Astrocyte of the cerebellum (primary cell): ENCODE data around the gene RAB3IL1.
"Not testable (repeated sequence)": the region's sequence is repeated elsewhere in the genome, so short reads cannot be mapped to it uniquely, and the experiment has no call there.

Experiments
- DNase-seq: peaks from one replicate; pipeline ENCODE4 v3.0.0-alpha.2; 2011; ENCODE audit warnings: low read depth
- H3K4me3 ChIP-seq: 2 replicates; pipeline ENCODE4 v1.5.1; 2011; ENCODE audit warnings: mild to moderate bottlenecking, low read depth, low read length, moderate library complexity
- in situ Hi-C: cut with HindIII; loops from 2 replicates; pipeline ENCODE4 v1.10.0; 2017; ENCODE audit warnings: low sequenced_read_pairs
- TF ChIP-seq, protein P1 (sequence below): IDR thresholded peaks from 2 replicates; pipeline ENCODE4 v1.5.1; 2012; ENCODE audit warnings: low read length, low read depth, moderate library complexity, mild to moderate bottlenecking; ENCODE audit errors: missing control alignments

Gene RAB3IL1

DNA sequence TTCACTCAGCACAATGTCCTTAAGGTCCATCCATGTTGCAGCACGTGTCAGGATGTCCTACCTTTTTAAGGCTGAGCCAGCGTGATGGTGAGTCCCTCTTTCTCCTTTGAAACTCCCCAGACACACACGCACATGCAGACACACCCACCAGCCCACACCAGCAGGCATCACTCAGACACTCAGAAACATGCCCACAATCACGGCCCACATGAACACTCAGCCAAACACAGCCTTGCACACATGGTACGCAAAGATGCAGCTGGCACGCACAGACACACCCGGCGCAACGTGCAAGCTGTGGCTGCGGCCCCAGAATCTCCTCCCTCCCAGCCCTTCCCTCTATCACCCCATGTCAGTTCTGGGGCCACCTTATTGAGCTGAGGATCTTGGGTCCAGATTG, 34.0 kb downstream of the RAB3IL1 start:
- in situ Hi-C loops = no loop called here
- H3K4me3 ChIP-seq = no peak overlapping the region
- DNase-seq = no peak
- TF ChIP-seq, protein P1, sequence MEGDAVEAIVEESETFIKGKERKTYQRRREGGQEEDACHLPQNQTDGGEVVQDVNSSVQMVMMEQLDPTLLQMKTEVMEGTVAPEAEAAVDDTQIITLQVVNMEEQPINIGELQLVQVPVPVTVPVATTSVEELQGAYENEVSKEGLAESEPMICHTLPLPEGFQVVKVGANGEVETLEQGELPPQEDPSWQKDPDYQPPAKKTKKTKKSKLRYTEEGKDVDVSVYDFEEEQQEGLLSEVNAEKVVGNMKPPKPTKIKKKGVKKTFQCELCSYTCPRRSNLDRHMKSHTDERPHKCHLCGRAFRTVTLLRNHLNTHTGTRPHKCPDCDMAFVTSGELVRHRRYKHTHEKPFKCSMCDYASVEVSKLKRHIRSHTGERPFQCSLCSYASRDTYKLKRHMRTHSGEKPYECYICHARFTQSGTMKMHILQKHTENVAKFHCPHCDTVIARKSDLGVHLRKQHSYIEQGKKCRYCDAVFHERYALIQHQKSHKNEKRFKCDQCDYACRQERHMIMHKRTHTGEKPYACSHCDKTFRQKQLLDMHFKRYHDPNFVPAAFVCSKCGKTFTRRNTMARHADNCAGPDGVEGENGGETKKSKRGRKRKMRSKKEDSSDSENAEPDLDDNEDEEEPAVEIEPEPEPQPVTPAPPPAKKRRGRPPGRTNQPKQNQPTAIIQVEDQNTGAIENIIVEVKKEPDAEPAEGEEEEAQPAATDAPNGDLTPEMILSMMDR = no peak

DNA sequence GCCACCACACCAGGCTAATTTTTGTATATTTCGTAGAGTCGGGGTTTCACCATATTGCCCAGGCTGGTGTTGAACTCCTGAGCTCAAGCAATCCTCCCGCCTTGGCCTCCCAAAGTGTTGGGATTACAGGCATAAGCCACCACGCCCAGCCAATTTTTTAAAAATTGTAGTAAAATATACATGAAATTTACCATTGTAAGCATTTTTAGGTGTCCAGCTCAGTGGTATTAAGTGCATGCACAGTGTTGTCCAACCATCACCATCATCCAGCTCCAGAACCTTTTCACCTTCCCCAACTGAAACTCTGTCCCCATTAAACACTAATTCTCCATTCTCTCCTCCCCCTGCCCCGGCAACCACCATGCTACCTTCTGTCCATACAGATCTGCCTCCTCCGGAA, 34.5 kb downstream of the RAB3IL1 start:
- TF ChIP-seq, protein P1 = no peak
- DNase-seq = no peak
- in situ Hi-C loops = no loop called here
- no peak overlapping the region for H3K4me3 ChIP-seq

DNA sequence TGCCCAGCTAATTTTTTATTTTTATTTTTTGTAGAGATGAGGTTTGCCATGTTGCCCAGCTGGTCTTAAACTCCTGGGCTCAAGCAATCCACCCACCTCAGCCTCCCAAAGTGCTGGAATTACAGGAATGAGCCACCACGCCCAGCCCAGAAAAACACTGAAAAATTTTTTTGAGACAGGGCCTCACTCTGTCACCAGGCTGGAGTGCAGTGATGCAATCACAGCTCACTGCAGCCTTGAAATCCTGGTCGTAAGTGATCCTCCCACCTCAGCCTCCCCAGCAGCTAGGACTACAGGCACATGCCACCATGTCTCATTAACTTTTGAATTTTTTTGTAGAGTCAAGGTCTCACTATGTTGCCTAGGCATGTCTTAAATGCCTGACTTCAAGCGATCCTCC, 35.1 kb downstream of the RAB3IL1 start:
- H3K4me3 ChIP-seq, DNase-seq, in situ Hi-C loops: not testable (repeated sequence)

DNA sequence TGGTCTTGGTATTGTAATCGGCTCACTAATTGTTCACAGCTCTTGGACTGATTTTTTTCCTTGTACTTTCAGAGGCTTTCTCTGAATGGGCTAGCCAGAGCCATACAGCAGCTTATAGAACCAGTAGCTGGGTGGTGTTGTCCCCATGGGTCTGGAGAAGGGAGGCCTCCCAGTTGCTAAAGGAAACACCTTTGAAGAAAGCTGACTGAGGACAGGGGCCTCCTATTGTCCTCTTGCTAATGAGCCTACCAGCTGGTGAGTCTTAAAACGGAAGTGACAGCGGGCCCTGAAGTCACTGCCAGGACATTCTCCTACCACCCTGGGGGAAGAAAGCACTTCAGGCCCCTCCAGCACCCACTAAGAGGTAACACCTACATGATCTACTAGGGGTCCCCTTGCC, 36.0 kb downstream of the RAB3IL1 start:
- no peak overlapping the region for H3K4me3 ChIP-seq
- TF ChIP-seq, protein P1 = no peak
- in situ Hi-C loops = no loop called here
- DNase-seq = no peak

DNA sequence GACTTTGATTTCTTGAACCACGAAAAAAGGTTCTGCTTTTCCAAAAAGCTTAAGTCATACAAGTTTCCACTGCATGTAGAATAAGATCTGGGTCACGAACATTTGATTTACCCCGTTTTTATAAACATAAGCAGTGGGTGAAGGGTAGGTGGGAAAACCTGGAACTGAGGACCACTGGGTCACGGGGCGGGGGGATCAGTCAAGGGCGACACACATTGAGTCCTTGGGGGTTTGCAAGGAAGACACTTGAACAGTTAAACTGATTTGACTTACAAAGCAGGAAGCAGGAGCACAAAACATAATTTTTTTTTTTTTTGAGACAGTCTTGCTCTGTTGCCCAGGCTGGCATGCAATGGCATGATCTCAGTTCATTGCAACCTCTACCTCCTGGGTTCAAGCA, 36.9 kb downstream of the RAB3IL1 start:
- no peak overlapping the region for H3K4me3 ChIP-seq
- DNase-seq = no peak
- in situ Hi-C loops = no loop called here
- TF ChIP-seq, protein P1 = no peak

DNA sequence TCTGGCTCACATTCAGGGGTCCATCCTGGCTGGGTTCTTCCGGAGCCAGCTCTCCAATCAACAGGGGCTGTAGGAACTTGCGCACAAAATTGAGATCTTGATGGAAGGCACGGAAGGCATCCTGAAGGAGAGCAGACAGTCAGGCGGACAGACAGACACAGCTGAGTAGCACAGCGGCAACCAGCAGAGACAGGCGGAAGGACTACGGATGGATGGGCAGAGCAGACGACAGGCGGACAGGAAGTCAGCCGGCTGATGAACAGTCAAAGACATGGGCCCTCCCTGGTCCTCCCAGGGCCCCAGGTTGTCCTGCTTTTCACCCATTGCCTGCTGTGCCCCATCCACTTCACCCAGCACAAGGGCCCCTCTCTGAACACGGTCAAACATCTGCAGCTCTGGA, 37.3 kb downstream of the RAB3IL1 start:
- TF ChIP-seq, protein P1 = no peak
- in situ Hi-C loops = no loop called here
- no peak for DNase-seq
- no peak overlapping the region for H3K4me3 ChIP-seq

DNA sequence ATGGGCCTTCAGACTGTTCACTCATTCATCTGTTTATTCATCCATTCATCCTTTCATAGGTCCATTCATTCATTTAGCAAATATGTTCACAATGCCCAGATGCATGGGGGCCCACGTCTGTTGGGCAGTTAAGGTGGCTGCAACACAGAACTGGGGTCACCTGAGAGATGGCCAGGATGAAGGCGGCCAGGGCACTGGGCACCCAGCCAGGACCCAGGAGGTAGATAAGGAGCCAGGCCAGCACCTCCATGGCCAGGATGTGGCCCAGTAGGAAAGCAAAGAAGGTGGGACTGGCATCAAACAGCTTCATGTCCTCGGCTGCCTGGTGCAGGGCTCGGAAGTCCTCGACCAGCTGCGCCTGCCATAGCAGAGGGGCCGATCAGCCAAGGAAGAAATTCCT, 38.2 kb downstream of the RAB3IL1 start:
- TF ChIP-seq, protein P1 = no peak
- in situ Hi-C loops = no loop called here
- no peak for DNase-seq
- H3K4me3 ChIP-seq = no peak overlapping the region
